Astrocyte (in vitro differentiated cells and primary cell): ENCODE results near the gene PDCL3. TPM values are rescaled to one million over a fixed set of nuclear protein-coding genes. Genes with fewer than 3 reads are reported as not detected.

Source experiments
- DNase-seq: peaks from one replicate; pipeline ENCODE4 v3.0.0-alpha.2; 2010; ENCODE audit warnings: low read depth
- FAIRE-seq: peaks from 2 replicates; lab custom pipeline; 2011; peaks lifted over from hg19 to GRCh38; lab: Jason Lieb, UNC
- H2AFZ ChIP-seq: 2 replicates; pipeline ENCODE4 v1.6.0; 2012; ENCODE audit warnings: low read depth, low read length, inconsistent platforms
- H3K27ac ChIP-seq: 2 replicates; pipeline ENCODE4 v1.5.1; 2011; ENCODE audit warnings: low read depth, low read length, inconsistent platforms
- H3K27me3 ChIP-seq: 2 replicates; pipeline ENCODE4 v1.6.0; 2011; ENCODE audit warnings: low read length, inconsistent platforms; ENCODE audit not compliant: insufficient read depth
- H3K36me3 ChIP-seq: 2 replicates; pipeline ENCODE4 v1.5.1; 2011; ENCODE audit warnings: low read length, inconsistent platforms; ENCODE audit not compliant: insufficient read depth
- H3K4me1 ChIP-seq: 2 replicates; pipeline ENCODE4 v1.5.1; 2011; ENCODE audit warnings: low read length, inconsistent platforms; ENCODE audit not compliant: insufficient read depth
- H3K4me2 ChIP-seq: 2 replicates; pipeline ENCODE4 v1.6.0; 2012; ENCODE audit warnings: low read length, inconsistent platforms
- H3K4me3 ChIP-seq: 2 replicates; pipeline ENCODE4 v1.5.1; 2011; ENCODE audit warnings: low read depth, mild to moderate bottlenecking, low read length, inconsistent platforms; ENCODE audit not compliant: insufficient read depth
- H3K79me2 ChIP-seq: 2 replicates; pipeline ENCODE4 v1.6.0; 2012; ENCODE audit warnings: mild to moderate bottlenecking, low read length, inconsistent platforms; ENCODE audit not compliant: insufficient read depth
- H3K9ac ChIP-seq: 2 replicates; pipeline ENCODE4 v1.6.0; 2012; ENCODE audit warnings: mild to moderate bottlenecking, low read length, inconsistent platforms
- H3K9me3 ChIP-seq: 2 replicates; pipeline ENCODE4 v1.5.1; 2012; ENCODE audit warnings: low read depth, mild to moderate bottlenecking, low read length, inconsistent platforms; ENCODE audit not compliant: insufficient read depth
- H4K20me1 ChIP-seq: 2 replicates; pipeline ENCODE4 v1.6.0; 2012; ENCODE audit warnings: low read length, inconsistent platforms; ENCODE audit not compliant: insufficient read depth
- H3K27ac Mint-ChIP-seq: one replicate; pipeline ENCODE4 v1.8.0; 2021; ENCODE audit warnings: mild to moderate bottlenecking, mixed read lengths; ENCODE audit not compliant: unreplicated experiment
- H3K27me3 Mint-ChIP-seq: one replicate; pipeline ENCODE4 v1.8.0; 2021; ENCODE audit warnings: low read depth, mixed read lengths; ENCODE audit not compliant: unreplicated experiment
- H3K36me3 Mint-ChIP-seq: one replicate; pipeline ENCODE4 v1.8.0; 2021; ENCODE audit warnings: low read depth, mixed read lengths; ENCODE audit not compliant: unreplicated experiment
- H3K4me1 Mint-ChIP-seq: one replicate; pipeline ENCODE4 v1.8.0; 2021; ENCODE audit warnings: low read depth, mixed read lengths; ENCODE audit not compliant: unreplicated experiment
- H3K4me3 Mint-ChIP-seq: one replicate; pipeline ENCODE4 v1.8.0; 2021; ENCODE audit warnings: mild to moderate bottlenecking, moderate library complexity, mixed read lengths; ENCODE audit not compliant: unreplicated experiment
- H3K9me3 Mint-ChIP-seq: one replicate; pipeline ENCODE4 v1.8.0; 2021; ENCODE audit warnings: mild to moderate bottlenecking, mixed read lengths; ENCODE audit not compliant: unreplicated experiment
- CTCF ChIP-seq: IDR thresholded peaks from 2 replicates; pipeline ENCODE4 v1.5.1; 2011; ENCODE audit warnings: low read depth, mild to moderate bottlenecking, inconsistent platforms, low read length, moderate library complexity; ENCODE audit not compliant: insufficient read depth
- EZH2 ChIP-seq: IDR thresholded peaks from 2 replicates; pipeline ENCODE4 v1.6.1; 2012; ENCODE audit warnings: mild to moderate bottlenecking, low read length, inconsistent platforms; ENCODE audit not compliant: insufficient read depth
- total RNA-seq: library from RNA; stranded (reverse); gene quantifications from 2 replicates; pipeline ENCODE4 v1.2.1, GENCODE V29; 2021

The PDCL3 gene
- total RNA-seq, 1 donor from 2014 or later: 35.5 TPM

GRCh38 chr2:100554798-100555407 is 7.9 kb upstream of the PDCL3 start:
- Histone ChIP-seq H2AFZ (no peak overlapping the region), H3K27me3 (no peaks in the 10 kb centered on the region), H3K36me3 (no peaks in the 10 kb centered on the region), H3K9ac (no peak overlapping the region), H3K4me3 (no peak overlapping the region), H3K79me2 (no peaks in the 10 kb centered on the region), H3K4me1 (no peaks in the 10 kb centered on the region), H4K20me1 (no peaks in the 10 kb centered on the region), H3K4me2 (no peak overlapping the region), H3K27ac (no peak overlapping the region), H3K9me3 (no peaks in the 10 kb centered on the region)
- FAIRE-seq (no peak), DNase-seq (no peak)
- Mint-ChIP-seq H3K27me3 (no peaks in the 10 kb centered on the region), H3K27ac (no peak overlapping the region), H3K4me1 (no peaks in the 10 kb centered on the region), H3K36me3 (no peaks in the 10 kb centered on the region), H3K4me3 (no peak overlapping the region), H3K9me3 (peaks cover 2% of the 10 kb centered on the region)
- TF ChIP-seq CTCF (no peak), EZH2 (no peak)

DNA sequence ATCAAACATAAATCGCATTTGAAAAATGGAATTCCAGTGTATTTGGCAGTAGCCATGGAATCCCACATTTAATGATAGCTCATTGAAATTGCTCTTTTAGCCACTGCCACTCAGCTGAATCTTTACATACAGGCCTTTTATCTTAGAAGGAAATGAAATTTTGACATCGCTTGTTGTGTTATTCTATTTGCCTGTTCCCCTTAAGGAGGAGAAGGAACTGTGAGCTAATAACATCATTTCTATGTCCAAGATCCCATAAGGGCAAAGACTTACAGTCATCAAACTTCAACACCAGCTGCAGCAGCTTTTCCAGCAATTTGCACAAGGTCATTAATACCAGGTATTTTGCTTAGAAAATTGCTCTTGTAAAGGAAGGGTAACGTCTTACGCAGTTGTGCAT is 6.0 kb upstream of the PDCL3 start:
- no peak for FAIRE-seq
- H3K27me3 ChIP-seq: no peaks in the 10 kb centered on the region
- H3K4me3 ChIP-seq: no peak overlapping the region
- no peak overlapping the region for H3K9ac ChIP-seq
- Mint-ChIP-seq H3K27me3 (no peaks in the 10 kb centered on the region), H3K36me3 (no peaks in the 10 kb centered on the region), H3K27ac (no peak overlapping the region), H3K4me1 (no peaks in the 10 kb centered on the region), H3K9me3 (peaks cover 2% of the 10 kb centered on the region), H3K4me3 (no peak overlapping the region)
- no peaks in the 10 kb centered on the region for H3K79me2 ChIP-seq
- H3K4me2 ChIP-seq: no peak overlapping the region
- no peak for DNase-seq
- no peaks in the 10 kb centered on the region for H3K36me3 ChIP-seq
- TF ChIP-seq EZH2: no peak
- TF ChIP-seq CTCF: no peak
- no peaks in the 10 kb centered on the region for H3K9me3 ChIP-seq
- H3K27ac ChIP-seq: no peak overlapping the region
- no peaks in the 10 kb centered on the region for H4K20me1 ChIP-seq
- H3K4me1 ChIP-seq: no peaks in the 10 kb centered on the region
- no peak overlapping the region for H2AFZ ChIP-seq

DNA sequence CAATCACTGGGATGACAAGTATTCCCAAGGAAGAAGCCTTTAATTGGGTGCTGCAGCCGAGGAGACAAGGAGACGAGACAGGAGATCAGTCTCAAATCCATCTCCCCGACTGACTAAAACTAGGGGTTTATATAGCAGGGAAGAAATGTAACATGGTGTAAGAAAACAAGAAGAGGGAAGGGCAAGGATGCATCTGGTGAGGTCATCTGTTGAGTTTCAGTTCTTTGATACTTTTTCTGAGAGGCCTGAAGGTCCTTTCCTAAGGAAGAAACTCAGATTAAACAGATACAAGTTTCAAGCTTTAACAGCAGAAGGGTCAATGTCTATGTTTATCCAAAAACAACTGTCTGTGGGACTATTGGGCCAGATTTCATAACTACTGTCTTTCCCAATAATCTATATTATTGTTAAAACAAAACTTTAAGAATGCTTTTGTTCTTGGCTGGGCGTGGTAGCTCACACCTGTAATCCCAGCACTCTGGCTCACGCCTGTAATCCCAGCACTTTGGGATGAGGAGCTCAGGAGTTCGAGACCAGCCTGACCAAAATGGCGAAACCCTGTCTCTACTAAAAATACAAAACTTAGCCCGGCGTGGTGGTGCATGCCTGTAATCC is 2.5 kb upstream of the PDCL3 start:
- no peak overlapping the region for H3K27ac ChIP-seq
- H3K9me3 Mint-ChIP-seq: no peaks in the 10 kb centered on the region
- no peak overlapping the region for H3K4me3 Mint-ChIP-seq

More for the DNA sequence above, 2.5 kb upstream of the PDCL3 start:
- H3K27me3 ChIP-seq: no peaks in the 10 kb centered on the region
- Mint-ChIP-seq H3K27ac (no peak overlapping the region), H3K36me3 (no peaks in the 10 kb centered on the region), H3K27me3 (no peaks in the 10 kb centered on the region), H3K4me1 (peaks cover 5% of the 10 kb centered on the region)
- no peak overlapping the region for H2AFZ ChIP-seq
- no peaks in the 10 kb centered on the region for H3K36me3 ChIP-seq
- peaks cover 5% of the 10 kb centered on the region for H3K4me1 ChIP-seq
- TF ChIP-seq EZH2: no peak
- TF ChIP-seq CTCF: no peak
- H3K79me2 ChIP-seq: peaks cover 14% of the 10 kb centered on the region
- no peaks in the 10 kb centered on the region for H3K9me3 ChIP-seq
- DNase-seq (no peak), FAIRE-seq (no peak)
- no peak overlapping the region for H3K4me3 ChIP-seq
- no peaks in the 10 kb centered on the region for H4K20me1 ChIP-seq
- no peak overlapping the region for H3K9ac ChIP-seq
- no peak overlapping the region for H3K4me2 ChIP-seq
